T-helper 22 cell (primary cell): ENCODE measurements around the gene HARS1.
"Not testable (repeated sequence)": the region's sequence is repeated elsewhere in the genome, so short reads cannot be mapped to it uniquely, and the experiment has no call there.

Experiments used
- DNase-seq: peaks from one replicate; pipeline ENCODE4 v3.0.0-alpha.2; 2020; ENCODE audit warnings: low read depth

The HARS1 gene

GRCh38 chr5:140690941-140691924 lies at the start of gene HARS1, which contains the start of gene HARS2:
HARS1 (minus strand) TSS chr5:140691370; CDS start chr5:140691304, 66 bp downstream.
HARS2 (plus strand) TSS chr5:140691455; CDS start chr5:140691649, 194 bp downstream.
- peak; percentile 79 for DNase-seq

GRCh38 chr5:140737486-140737885 lies 46.3 kb upstream of the HARS1 start:
- no peak for DNase-seq

- no peak for DNase-seq
These were observed 43.2 kb upstream of the HARS1 start for GRCh38 chr5:140734354-140734753.

GRCh38 chr5:140733098-140733497 lies 41.9 kb upstream of the HARS1 start:
- no peak for DNase-seq

GRCh38 chr5:140725799-140726471 lies 34.8 kb upstream of the HARS1 start:
- peak; percentile 47 for DNase-seq

GRCh38 chr5:140721395-140721794 lies 30.2 kb upstream of the HARS1 start:
- not testable (repeated sequence) for DNase-seq

- not testable (repeated sequence) for DNase-seq
These were observed 29.6 kb upstream of the HARS1 start for GRCh38 chr5:140720738-140721137.

- DNase-seq: no peak
These were observed 27.1 kb upstream of the HARS1 start for GRCh38 chr5:140718266-140718592.

GRCh38 chr5:140716238-140716637 lies 25.1 kb upstream of the HARS1 start:
- DNase-seq: not testable (repeated sequence)

GRCh38 chr5:140713562-140714094 lies 22.5 kb upstream of the HARS1 start:
- DNase-seq: no peak

GRCh38 chr5:140711794-140712193 lies 20.6 kb upstream of the HARS1 start:
- no peak for DNase-seq

GRCh38 chr5:140710899-140711552 lies 19.9 kb upstream of the HARS1 start:
- peak; percentile 64 for DNase-seq

- DNase-seq: not testable (repeated sequence)
These were observed 17.6 kb upstream of the HARS1 start for GRCh38 chr5:140708787-140709186.

GRCh38 chr5:140707812-140708211 lies 16.6 kb upstream of the HARS1 start:
- no peak for DNase-seq

- DNase-seq: peak; percentile 91
These were observed 9.3 kb upstream of the HARS1 start, which contains the start of gene ZMAT2 for GRCh38 chr5:140700177-140701144. ZMAT2 (plus strand) TSS chr5:140700447; CDS start chr5:140700461, 14 bp downstream.

- no peak for DNase-seq
These were observed 5.8 kb upstream of the HARS1 start for GRCh38 chr5:140696891-140697492.

GRCh38 chr5:140694276-140694675 lies 3.1 kb upstream of the HARS1 start:
- DNase-seq: no peak

GRCh38 chr5:140690376-140690932 lies 716 bp downstream of the HARS1 start:
- no peak for DNase-seq

- DNase-seq: no peak
These were observed 12.2 kb downstream of the HARS1 start for GRCh38 chr5:140678993-140679392.

- no peak for DNase-seq
These were observed 13.2 kb downstream of the HARS1 start for GRCh38 chr5:140677947-140678346.
